GM12873 (cell line): ENCODE results near the gene NLK.

Experiments
- CTCF ChIP-seq: IDR thresholded peaks from 2 replicates; pipeline ENCODE4 v1.5.1; 2012; ENCODE audit warnings: low read depth, mild to moderate bottlenecking, moderate library complexity, low read length, control low read depth; ENCODE audit not compliant: insufficient read depth; ENCODE audit errors: missing control alignments

The NLK gene

DNA sequence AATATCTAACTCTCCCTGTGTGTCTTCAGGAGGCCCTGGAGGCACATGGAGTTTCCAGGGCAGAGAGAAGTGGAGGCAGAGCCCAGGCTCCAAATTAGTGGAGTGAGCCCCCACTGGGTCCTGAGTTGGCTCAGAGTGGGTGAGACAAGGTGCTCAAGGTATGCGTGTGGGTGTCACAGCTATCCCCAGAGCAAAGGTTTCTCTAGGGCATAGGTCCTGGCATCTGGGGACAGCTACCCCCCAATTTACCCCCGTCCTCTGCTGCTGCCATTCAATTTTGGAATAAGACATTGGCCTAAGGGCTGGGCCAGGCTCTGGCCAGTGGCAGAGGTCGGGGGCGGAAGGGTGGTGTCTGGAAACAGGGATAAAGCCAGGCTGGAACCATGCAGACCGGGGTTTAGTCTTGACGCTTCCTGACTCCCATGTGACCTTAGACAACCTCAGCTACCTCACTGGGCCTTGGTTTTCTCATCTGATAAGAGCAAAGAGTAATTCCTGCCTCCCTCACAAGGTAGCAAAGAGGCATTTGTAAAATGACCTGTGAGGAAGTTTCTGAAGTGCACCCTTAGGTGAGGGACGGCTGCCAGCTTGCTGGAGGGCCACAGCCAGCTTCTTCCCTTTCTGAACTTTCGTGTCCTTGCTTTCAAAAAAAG is 198.3 kb downstream of the NLK start:
- TF ChIP-seq CTCF = no peak

DNA sequence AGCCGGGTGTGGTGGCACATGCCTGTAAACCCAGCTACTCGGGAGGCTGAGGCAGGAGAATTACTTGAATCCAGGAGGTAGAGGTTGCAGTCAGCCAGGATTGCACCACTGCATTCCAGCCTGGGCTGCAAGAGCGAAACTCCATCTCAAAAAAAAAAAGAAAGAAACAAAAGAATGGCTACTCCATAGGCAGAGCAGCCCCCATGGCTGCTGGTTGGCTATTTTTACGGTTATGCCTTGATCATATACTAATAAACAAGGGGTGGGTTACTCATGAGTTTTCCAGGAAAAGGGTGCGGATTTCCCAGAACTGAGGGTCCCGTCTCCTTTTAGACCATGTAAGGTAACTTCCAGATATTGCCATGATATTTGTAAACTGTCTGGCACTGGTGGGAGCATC is 200.3 kb downstream of the NLK start:
- TF ChIP-seq CTCF = no peak

DNA sequence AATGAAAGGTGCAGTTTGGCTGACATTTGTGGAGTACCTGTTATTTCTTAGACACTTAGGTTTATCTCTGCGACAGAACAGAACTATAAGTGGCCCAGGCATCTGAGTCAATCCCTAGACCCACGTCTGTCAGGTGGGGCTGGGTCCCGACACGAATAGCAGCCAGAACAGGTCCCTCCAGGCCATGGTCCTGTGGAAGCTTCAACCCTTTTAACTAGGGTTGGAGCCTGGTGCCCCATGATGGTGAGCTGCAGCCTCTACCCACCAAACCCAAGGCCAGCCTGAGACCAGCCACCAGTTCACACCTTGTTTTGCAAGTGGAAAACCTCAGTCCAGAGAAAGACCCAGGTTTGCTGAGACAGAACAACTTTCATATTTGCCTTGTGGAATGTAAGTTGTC is 202.0 kb downstream of the NLK start:
- TF ChIP-seq CTCF = no peak
